Measurements from ENCODE around the gene DDHD1. TPM values are rescaled to one million over a fixed set of nuclear protein-coding genes. Genes with fewer than 3 reads are reported as not detected.

DDHD1 gene
- total and polyA plus RNA-seq, 9 donors, result 5.5 to 8.7 (median 6.9) TPM

DNA sequence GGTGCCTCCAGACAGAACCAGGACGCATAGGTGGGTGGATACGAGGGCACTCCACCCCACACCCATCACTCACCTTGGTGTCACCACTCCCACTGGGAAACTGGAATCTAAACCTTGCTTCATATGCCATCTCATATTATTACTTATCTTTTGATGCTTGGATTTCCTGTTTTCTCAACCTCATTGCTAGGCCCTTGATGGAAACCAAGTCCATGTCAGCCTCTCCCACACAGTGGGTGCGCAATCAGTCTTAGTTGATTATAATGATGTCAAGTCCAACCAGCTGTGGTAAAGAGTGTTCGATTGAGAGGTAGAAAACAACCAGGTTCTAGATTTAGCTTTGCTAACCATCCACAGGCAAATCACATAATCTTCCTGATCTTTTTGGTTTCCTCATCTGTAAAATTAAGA, 584 bp upstream of the DDHD1 start:
- DNase-seq, result no peak
- Histone ChIP-seq H3K4me1 (ENCODE audit: control insufficient read depth, insufficient read depth, low read length) (peaks cover 2% of the 10 kb centered on the region), H3K36me3 (ENCODE audit: control insufficient read depth, insufficient read depth, low read length) (no peaks in the 10 kb centered on the region), H3K27ac (ENCODE audit: low read length) (peak overlapping the region; percentile 83), H3K27me3 (ENCODE audit: control insufficient read depth, insufficient read depth, low read length) (no peaks in the 10 kb centered on the region), H3K4me3 (ENCODE audit: low read length) (peak overlapping the region; percentile 74), H3K9me3 (replicated peaks; ENCODE audit: control insufficient read depth, low read depth, low read length) (no peaks in the 10 kb centered on the region)
- WGBS (ENCODE audit: insufficient coverage), result 67% methylated on average over 2 of the region's 4 CpGs

- peak; percentile 60 for DNase-seq
- Histone ChIP-seq H3K4me3 (ENCODE audit: low read length) (peak overlapping the region; percentile 74), H3K9me3 (replicated peaks; ENCODE audit: control insufficient read depth, low read depth, low read length) (no peaks in the 10 kb centered on the region), H3K27me3 (ENCODE audit: control insufficient read depth, insufficient read depth, low read length) (no peaks in the 10 kb centered on the region), H3K27ac (ENCODE audit: low read length) (peak overlapping the region; percentile 87), H3K4me1 (ENCODE audit: control insufficient read depth, insufficient read depth, low read length) (peaks cover 2% of the 10 kb centered on the region), H3K36me3 (ENCODE audit: control insufficient read depth, insufficient read depth, low read length) (no peaks in the 10 kb centered on the region)
- under 1% methylated on average over 73 of the region's 73 CpGs for WGBS (ENCODE audit: insufficient coverage)
These were observed 788 bp downstream of the DDHD1 start for GRCh38 chr14:53152184-53152886.

GRCh38 chr14:53151523-53152183, 1.5 kb downstream of the DDHD1 start:
- Histone ChIP-seq H3K36me3 (ENCODE audit: control insufficient read depth, insufficient read depth, low read length) (no peaks in the 10 kb centered on the region), H3K27me3 (ENCODE audit: control insufficient read depth, insufficient read depth, low read length) (no peaks in the 10 kb centered on the region), H3K27ac (ENCODE audit: low read length) (peak overlapping the region; percentile 87), H3K4me1 (ENCODE audit: control insufficient read depth, insufficient read depth, low read length) (peaks cover 2% of the 10 kb centered on the region), H3K4me3 (ENCODE audit: low read length) (peak overlapping the region; percentile 74), H3K9me3 (replicated peaks; ENCODE audit: control insufficient read depth, low read depth, low read length) (no peaks in the 10 kb centered on the region)
- under 1% methylated on average over 19 of the region's 25 CpGs for WGBS (ENCODE audit: insufficient coverage)
- DNase-seq, result peak; percentile 40

- DNase-seq, result no peak
- Histone ChIP-seq H3K4me1 (ENCODE audit: control insufficient read depth, insufficient read depth, low read length) (peaks cover 2% of the 10 kb centered on the region), H3K4me3 (ENCODE audit: low read length) (no peak overlapping the region), H3K36me3 (ENCODE audit: control insufficient read depth, insufficient read depth, low read length) (no peaks in the 10 kb centered on the region), H3K9me3 (replicated peaks; ENCODE audit: control insufficient read depth, low read depth, low read length) (no peaks in the 10 kb centered on the region), H3K27ac (ENCODE audit: low read length) (no peak overlapping the region), H3K27me3 (ENCODE audit: control insufficient read depth, insufficient read depth, low read length) (no peaks in the 10 kb centered on the region)
- 91% methylated on average over 4 of the region's 4 CpGs for WGBS (ENCODE audit: insufficient coverage)
These were observed 3.3 kb downstream of the DDHD1 start for GRCh38 chr14:53149668-53150316.

DNA sequence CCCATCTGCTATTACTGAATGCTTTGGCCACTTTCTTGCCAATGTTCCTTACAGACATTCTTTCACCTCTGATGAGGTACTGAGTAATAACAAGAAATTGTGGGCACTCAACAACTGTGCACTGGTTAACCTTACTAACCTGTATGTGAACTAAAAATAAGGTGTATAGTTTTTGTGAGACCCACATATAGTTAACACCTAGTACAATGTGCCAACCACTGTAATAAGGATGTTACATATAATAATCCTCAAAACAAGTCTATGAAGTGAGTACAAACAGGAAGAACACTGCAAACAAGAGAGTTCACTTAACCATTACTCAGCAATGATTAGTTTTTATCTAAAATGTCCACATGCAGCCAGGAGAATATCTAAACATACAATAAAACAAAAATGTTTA, 4.5 kb downstream of the DDHD1 start:
- Histone ChIP-seq H3K4me3 (ENCODE audit: low read length) (no peak overlapping the region), H3K4me1 (ENCODE audit: control insufficient read depth, insufficient read depth, low read length) (peaks cover 2% of the 10 kb centered on the region), H3K36me3 (ENCODE audit: control insufficient read depth, insufficient read depth, low read length) (no peaks in the 10 kb centered on the region), H3K9me3 (replicated peaks; ENCODE audit: control insufficient read depth, low read depth, low read length) (no peaks in the 10 kb centered on the region), H3K27ac (ENCODE audit: low read length) (no peak overlapping the region), H3K27me3 (ENCODE audit: control insufficient read depth, insufficient read depth, low read length) (no peaks in the 10 kb centered on the region)
- DNase-seq, result no peak

DNA sequence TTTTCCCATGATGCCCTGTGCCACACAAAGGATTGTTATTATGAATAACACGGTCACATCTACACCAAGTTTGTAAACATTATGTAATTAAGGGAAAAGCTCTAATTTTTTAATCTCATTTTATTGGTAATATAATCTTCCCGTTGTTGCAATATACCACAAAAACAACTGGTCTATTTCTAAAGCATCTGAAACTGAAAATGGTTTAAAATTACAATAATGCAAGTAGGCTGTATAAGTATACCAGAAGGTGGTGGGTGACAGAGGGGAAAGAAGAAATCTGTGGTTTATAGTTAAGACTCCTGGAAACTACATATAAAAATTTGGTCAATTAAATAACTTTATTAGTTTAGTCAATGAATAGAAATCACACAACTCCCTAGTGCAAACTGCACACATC, 5.2 kb downstream of the DDHD1 start:
- Histone ChIP-seq H3K4me1 (ENCODE audit: control insufficient read depth, insufficient read depth, low read length) (peaks cover 2% of the 10 kb centered on the region), H3K9me3 (replicated peaks; ENCODE audit: control insufficient read depth, low read depth, low read length) (peaks cover 4% of the 10 kb centered on the region), H3K27me3 (ENCODE audit: control insufficient read depth, insufficient read depth, low read length) (no peaks in the 10 kb centered on the region), H3K36me3 (ENCODE audit: control insufficient read depth, insufficient read depth, low read length) (no peaks in the 10 kb centered on the region), H3K27ac (ENCODE audit: low read length) (no peak overlapping the region), H3K4me3 (ENCODE audit: low read length) (no peak overlapping the region)
- no CpG with 5 or more reads among the region's 2 CpGs for WGBS (ENCODE audit: insufficient coverage)
- no peak for DNase-seq

GRCh38 chr14:53147208-53147607, 5.9 kb downstream of the DDHD1 start:
- Histone ChIP-seq H3K4me3 (ENCODE audit: low read length) (no peak overlapping the region), H3K36me3 (ENCODE audit: control insufficient read depth, insufficient read depth, low read length) (no peaks in the 10 kb centered on the region), H3K27ac (ENCODE audit: low read length) (no peak overlapping the region), H3K9me3 (replicated peaks; ENCODE audit: control insufficient read depth, low read depth, low read length) (peaks cover 4% of the 10 kb centered on the region), H3K27me3 (ENCODE audit: control insufficient read depth, insufficient read depth, low read length) (no peaks in the 10 kb centered on the region), H3K4me1 (ENCODE audit: control insufficient read depth, insufficient read depth, low read length) (peaks cover 2% of the 10 kb centered on the region)
- DNase-seq, result no peak
- no CpG with 5 or more reads among the region's 2 CpGs for WGBS (ENCODE audit: insufficient coverage)

DNA sequence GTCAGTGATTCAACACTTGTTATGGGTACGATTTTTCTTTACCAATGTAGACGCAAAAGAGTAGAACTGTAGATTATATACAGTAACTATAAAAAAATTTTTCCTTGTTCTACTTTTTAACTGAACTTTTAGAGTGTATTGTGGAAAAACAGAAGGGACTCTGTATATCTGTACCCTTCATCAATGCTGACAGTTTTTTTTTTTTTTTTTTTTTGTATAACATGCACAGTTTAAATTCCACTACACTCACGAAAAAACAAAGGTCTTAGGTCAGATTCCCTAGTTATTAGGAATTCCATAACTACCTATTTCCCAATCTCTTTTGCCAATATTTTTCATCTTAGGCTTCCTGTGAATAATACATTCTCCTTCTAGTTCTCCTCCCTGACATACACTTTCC, 6.4 kb downstream of the DDHD1 start:
- Histone ChIP-seq H3K27me3 (ENCODE audit: control insufficient read depth, insufficient read depth, low read length) (no peaks in the 10 kb centered on the region), H3K4me1 (ENCODE audit: control insufficient read depth, insufficient read depth, low read length) (peaks cover 2% of the 10 kb centered on the region), H3K27ac (ENCODE audit: low read length) (no peak overlapping the region), H3K4me3 (ENCODE audit: low read length) (no peak overlapping the region), H3K9me3 (replicated peaks; ENCODE audit: control insufficient read depth, low read depth, low read length) (peaks cover 5% of the 10 kb centered on the region), H3K36me3 (ENCODE audit: control insufficient read depth, insufficient read depth, low read length) (no peaks in the 10 kb centered on the region)
- WGBS (ENCODE audit: insufficient coverage), result 33% methylated on average over 1 of the region's 3 CpGs
- DNase-seq, result no peak

- Histone ChIP-seq H3K4me3 (ENCODE audit: low read length) (no peak overlapping the region), H3K27me3 (ENCODE audit: control insufficient read depth, insufficient read depth, low read length) (no peaks in the 10 kb centered on the region), H3K9me3 (replicated peaks; ENCODE audit: control insufficient read depth, low read depth, low read length) (peaks cover 20% of the 10 kb centered on the region), H3K4me1 (ENCODE audit: control insufficient read depth, insufficient read depth, low read length) (no peaks in the 10 kb centered on the region), H3K27ac (ENCODE audit: low read length) (no peak overlapping the region), H3K36me3 (ENCODE audit: control insufficient read depth, insufficient read depth, low read length) (no peaks in the 10 kb centered on the region)
- no CpG with 5 or more reads among the region's 1 CpG for WGBS (ENCODE audit: insufficient coverage)
- no peak for DNase-seq
These were observed 8.9 kb downstream of the DDHD1 start for GRCh38 chr14:53144244-53144643.

- no peaks in the 10 kb centered on the region for H3K36me3 ChIP-seq (ENCODE audit: control insufficient read depth, insufficient read depth, low read length)
- no peak overlapping the region for H3K4me3 ChIP-seq (ENCODE audit: low read length)
- H3K27ac ChIP-seq (ENCODE audit: low read length), result no peak overlapping the region
- no peak for DNase-seq
- no peaks in the 10 kb centered on the region for H3K4me1 ChIP-seq (ENCODE audit: control insufficient read depth, insufficient read depth, low read length)
- peaks cover 42% of the 10 kb centered on the region for H3K9me3 ChIP-seq (replicated peaks; ENCODE audit: control insufficient read depth, low read depth, low read length)
- no peaks in the 10 kb centered on the region for H3K27me3 ChIP-seq (ENCODE audit: control insufficient read depth, insufficient read depth, low read length)
These were observed 12.5 kb downstream of the DDHD1 start for GRCh38 chr14:53140585-53140984.
